OCI-LY1 (cell line): ENCODE data around the gene KCTD19.

ENCODE experiments used
- EZH2 ChIP-seq: fragments of 200-600 bp; sonication (generic), shearing (Covaris generic); IDR thresholded peaks from 2 replicates; pipeline ENCODE4 v1.8.0; 2017; ENCODE audit warnings: borderline replicate concordance, mixed run types, mild to moderate bottlenecking, antibody characterized with exemption, low read length, moderate library complexity, mixed read lengths
- TF ChIP-seq, protein P1 (sequence below): fragments of 200-600 bp; sonication (generic), shearing (Covaris generic); IDR thresholded peaks from 2 replicates; pipeline ENCODE4 v1.5.1; 2017; ENCODE audit warnings: mild to moderate bottlenecking, antibody characterized with exemption, low read length, moderate library complexity, mixed read lengths

DNA sequence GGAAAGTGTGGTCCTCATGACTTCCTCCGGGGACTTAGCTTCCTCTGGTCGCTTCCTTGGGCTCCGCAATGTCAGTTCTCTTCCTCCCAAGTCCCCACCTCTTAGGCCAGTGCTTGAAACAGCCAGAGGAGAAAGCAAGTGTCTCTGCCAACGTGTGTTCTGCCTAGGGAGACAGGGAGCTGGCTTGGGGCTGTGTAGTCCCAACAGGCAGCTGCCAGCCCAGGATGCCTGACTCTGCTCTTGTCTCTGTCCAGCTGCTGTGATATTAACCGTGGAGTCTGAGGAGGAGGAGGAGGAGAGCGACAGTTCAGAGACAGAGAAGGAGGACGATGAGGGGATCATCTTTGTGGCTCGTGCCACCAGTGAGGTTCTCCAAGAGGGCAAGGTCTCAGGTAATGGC, 60.7 kb downstream of the KCTD19 start:
- TF ChIP-seq, protein P1, sequence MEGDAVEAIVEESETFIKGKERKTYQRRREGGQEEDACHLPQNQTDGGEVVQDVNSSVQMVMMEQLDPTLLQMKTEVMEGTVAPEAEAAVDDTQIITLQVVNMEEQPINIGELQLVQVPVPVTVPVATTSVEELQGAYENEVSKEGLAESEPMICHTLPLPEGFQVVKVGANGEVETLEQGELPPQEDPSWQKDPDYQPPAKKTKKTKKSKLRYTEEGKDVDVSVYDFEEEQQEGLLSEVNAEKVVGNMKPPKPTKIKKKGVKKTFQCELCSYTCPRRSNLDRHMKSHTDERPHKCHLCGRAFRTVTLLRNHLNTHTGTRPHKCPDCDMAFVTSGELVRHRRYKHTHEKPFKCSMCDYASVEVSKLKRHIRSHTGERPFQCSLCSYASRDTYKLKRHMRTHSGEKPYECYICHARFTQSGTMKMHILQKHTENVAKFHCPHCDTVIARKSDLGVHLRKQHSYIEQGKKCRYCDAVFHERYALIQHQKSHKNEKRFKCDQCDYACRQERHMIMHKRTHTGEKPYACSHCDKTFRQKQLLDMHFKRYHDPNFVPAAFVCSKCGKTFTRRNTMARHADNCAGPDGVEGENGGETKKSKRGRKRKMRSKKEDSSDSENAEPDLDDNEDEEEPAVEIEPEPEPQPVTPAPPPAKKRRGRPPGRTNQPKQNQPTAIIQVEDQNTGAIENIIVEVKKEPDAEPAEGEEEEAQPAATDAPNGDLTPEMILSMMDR = no peak
- no peak for TF ChIP-seq EZH2
